Measurements from ENCODE around the gene APC2. TPM values are rescaled to one million over a fixed set of nuclear protein-coding genes. Genes with fewer than 3 reads are reported as not detected.

APC2 gene
- total RNA-seq, 2 experiments from 2014 or later: 0.07 to 0.29 TPM

DNA sequence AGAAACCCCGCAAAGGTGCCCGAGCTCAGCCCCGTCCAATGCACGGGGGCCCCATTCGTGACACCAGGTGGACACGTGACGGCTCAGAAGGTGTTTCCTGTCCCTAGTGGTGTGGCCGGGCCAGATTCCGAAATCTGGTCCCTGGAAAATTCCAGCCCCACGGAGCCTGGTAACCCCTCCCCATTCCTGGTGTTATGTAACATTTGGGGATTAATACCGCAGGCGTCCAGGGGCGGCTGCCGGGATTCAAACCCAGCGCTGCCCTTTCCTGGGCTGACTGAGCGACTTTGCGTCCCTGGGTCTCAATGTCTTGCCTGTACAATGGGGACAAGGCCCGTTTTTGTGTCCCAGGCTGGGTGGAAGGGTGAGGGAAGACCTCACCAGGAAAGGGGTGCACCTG lies 72.9 kb downstream of the APC2 start:
- ATAC-seq (no peak), DNase-seq (no peak)
- peaks cover 31% of the 10 kb centered on the region for H3K27me3 Mint-ChIP-seq
- H3K4me1 Mint-ChIP-seq (ENCODE audit: low read depth): peaks cover 6% of the 10 kb centered on the region
- TF ChIP-seq, protein P1, sequence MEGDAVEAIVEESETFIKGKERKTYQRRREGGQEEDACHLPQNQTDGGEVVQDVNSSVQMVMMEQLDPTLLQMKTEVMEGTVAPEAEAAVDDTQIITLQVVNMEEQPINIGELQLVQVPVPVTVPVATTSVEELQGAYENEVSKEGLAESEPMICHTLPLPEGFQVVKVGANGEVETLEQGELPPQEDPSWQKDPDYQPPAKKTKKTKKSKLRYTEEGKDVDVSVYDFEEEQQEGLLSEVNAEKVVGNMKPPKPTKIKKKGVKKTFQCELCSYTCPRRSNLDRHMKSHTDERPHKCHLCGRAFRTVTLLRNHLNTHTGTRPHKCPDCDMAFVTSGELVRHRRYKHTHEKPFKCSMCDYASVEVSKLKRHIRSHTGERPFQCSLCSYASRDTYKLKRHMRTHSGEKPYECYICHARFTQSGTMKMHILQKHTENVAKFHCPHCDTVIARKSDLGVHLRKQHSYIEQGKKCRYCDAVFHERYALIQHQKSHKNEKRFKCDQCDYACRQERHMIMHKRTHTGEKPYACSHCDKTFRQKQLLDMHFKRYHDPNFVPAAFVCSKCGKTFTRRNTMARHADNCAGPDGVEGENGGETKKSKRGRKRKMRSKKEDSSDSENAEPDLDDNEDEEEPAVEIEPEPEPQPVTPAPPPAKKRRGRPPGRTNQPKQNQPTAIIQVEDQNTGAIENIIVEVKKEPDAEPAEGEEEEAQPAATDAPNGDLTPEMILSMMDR (IDR thresholded peaks at IDR 0.05): no peak
- no peak overlapping the region for H3K27ac Mint-ChIP-seq
- H3K4me3 Mint-ChIP-seq: no peak overlapping the region
- H3K36me3 Mint-ChIP-seq (ENCODE audit: low read depth): no peaks in the 10 kb centered on the region
- ChIA-PET CTCF (interaction anchor here (1.5 kb wide), 1 partner anchor 24 kb away, joined by 4 read pairs; no protein-coding TSS in a partner anchor), POLR2A (interaction anchor here (1.4 kb wide), 1 partner anchor 57 kb away, joined by 3 read pairs; no protein-coding TSS in a partner anchor)
- no peaks in the 10 kb centered on the region for H3K9me3 Mint-ChIP-seq
- intact Hi-C loops (cut with micrococcal nuclease): no loop called here

Other genes with a start within 250 kb of the APC2 start
- 10 to 100 TPM; 55.1 to 58.0 TPM for gene STK11, start 244.3 kb upstream of the APC2 start, total RNA-seq
- gene CBARP, start 212.1 kb upstream of the APC2 start, total RNA-seq: under 1 TPM; 0.49 to 0.86 TPM
- 100 to 1,000 TPM; 186 to 199 TPM for gene ATP5F1D, start 208.4 kb upstream of the APC2 start, total RNA-seq
- gene MIDN, start 201.5 kb upstream of the APC2 start, total RNA-seq: 10 to 100 TPM; 41.1 to 43.9 TPM
- 100 to 1,000 TPM; 161 to 180 TPM for gene CIRBP, start 180.8 kb upstream of the APC2 start, total RNA-seq
- 10 to 100 TPM; 77.0 to 88.0 TPM for gene FAM174C, start 174.6 kb upstream of the APC2 start, total RNA-seq
- not detected for gene EFNA2, start 164.2 kb upstream of the APC2 start, total RNA-seq
- 100 to 1,000 TPM; 113 to 120 TPM for gene NDUFS7, start 66.2 kb upstream of the APC2 start, total RNA-seq
- gene GAMT, start 48.6 kb upstream of the APC2 start, total RNA-seq: 10 to 100 TPM; 27.8 to 29.5 TPM
- gene DAZAP1, start 42.5 kb upstream of the APC2 start, total RNA-seq: 100 to 1,000 TPM; 263 to 283 TPM
- 1,000 to 10,000 TPM; 1,854 to 1,879 TPM for gene RPS15, start 11.7 kb upstream of the APC2 start, total RNA-seq
- 10 to 100 TPM; 21.3 to 21.5 TPM for gene C19orf25, start 29.1 kb downstream of the APC2 start, total RNA-seq
- gene PCSK4, start 40.2 kb downstream of the APC2 start, total RNA-seq: 1 to 10 TPM; 4.4 to 4.7 TPM
- 1 to 10 TPM; 2.0 to 2.4 TPM for gene REEP6, start 41.1 kb downstream of the APC2 start, total RNA-seq
- gene ADAMTSL5, start 62.9 kb downstream of the APC2 start, total RNA-seq: 1 to 10 TPM; 1.3 TPM
- not detected for gene PLK5, start 74.0 kb downstream of the APC2 start, total RNA-seq
- gene MEX3D, start 118.2 kb downstream of the APC2 start, total RNA-seq: 1 to 10 TPM; 5.0 to 5.5 TPM
- gene MBD3, start 142.7 kb downstream of the APC2 start, total RNA-seq: 10 to 100 TPM; 87.8 to 92.5 TPM
- 100 to 1,000 TPM; 231 TPM for gene UQCR11, start 155.3 kb downstream of the APC2 start, total RNA-seq
- gene TCF3, start 202.5 kb downstream of the APC2 start, total RNA-seq: 100 to 1,000 TPM; 124 to 126 TPM

Measured in activated CD8-positive, alpha-beta T cell treated with anti-CD3 and anti-CD28 coated beads for 36 hours (primary cell).